ENCODE results near the gene PPP1R36.

The PPP1R36 gene

GRCh38 chr14:64577211-64577610, 27.4 kb downstream of the PPP1R36 start:
- no peak for DNase-seq (ENCODE audit: low read depth)
- TF ChIP-seq CTCF (IDR thresholded peaks at IDR 0.05; ENCODE audit: low read depth, low read length, missing control alignments) = no peak
- in situ Hi-C loops (cut with HindIII; ENCODE audit: low sequenced_read_pairs) = no loop called here
- H3K4me3 ChIP-seq (ENCODE audit: low read depth, low read length) = no peak overlapping the region

GRCh38 chr14:64580467-64580866, 30.7 kb downstream of the PPP1R36 start:
- no peak for DNase-seq (ENCODE audit: low read depth)
- in situ Hi-C loops (cut with HindIII; ENCODE audit: low sequenced_read_pairs) = no loop called here
- TF ChIP-seq CTCF (IDR thresholded peaks at IDR 0.05; ENCODE audit: low read depth, low read length, missing control alignments) = no peak
- H3K4me3 ChIP-seq (ENCODE audit: low read depth, low read length) = no peak overlapping the region

- no peak overlapping the region for H3K4me3 ChIP-seq (ENCODE audit: low read depth, low read length)
- in situ Hi-C loops (cut with HindIII; ENCODE audit: low sequenced_read_pairs) = no loop called here
- DNase-seq (ENCODE audit: low read depth) = no peak
- no peak for TF ChIP-seq CTCF (IDR thresholded peaks at IDR 0.05; ENCODE audit: low read depth, low read length, missing control alignments)
Measured at GRCh38 chr14:64581363-64581762, 31.6 kb downstream of the PPP1R36 start.

- in situ Hi-C loops (cut with HindIII; ENCODE audit: low sequenced_read_pairs) = no loop called here
- TF ChIP-seq CTCF (IDR thresholded peaks at IDR 0.05; ENCODE audit: low read depth, low read length, missing control alignments) = no peak
- H3K4me3 ChIP-seq (ENCODE audit: low read depth, low read length) = no peak overlapping the region
- DNase-seq (ENCODE audit: low read depth) = no peak
Measured at GRCh38 chr14:64581817-64582216, 32.1 kb downstream of the PPP1R36 start.

- no peak overlapping the region for H3K4me3 ChIP-seq (ENCODE audit: low read depth, low read length)
- DNase-seq (ENCODE audit: low read depth) = no peak
- TF ChIP-seq CTCF (IDR thresholded peaks at IDR 0.05; ENCODE audit: low read depth, low read length, missing control alignments) = no peak
- in situ Hi-C loops (cut with HindIII; ENCODE audit: low sequenced_read_pairs) = no loop called here
Measured at GRCh38 chr14:64584190-64584589, 34.4 kb downstream of the PPP1R36 start.

- no peak overlapping the region for H3K4me3 ChIP-seq (ENCODE audit: low read depth, low read length)
- no peak for DNase-seq (ENCODE audit: low read depth)
- in situ Hi-C loops (cut with HindIII; ENCODE audit: low sequenced_read_pairs) = no loop called here
- no peak for TF ChIP-seq CTCF (IDR thresholded peaks at IDR 0.05; ENCODE audit: low read depth, low read length, missing control alignments)
Measured at GRCh38 chr14:64591809-64592208, 42.0 kb downstream of the PPP1R36 start.

- no peak for TF ChIP-seq CTCF (IDR thresholded peaks at IDR 0.05; ENCODE audit: low read depth, low read length, missing control alignments)
- no peak for DNase-seq (ENCODE audit: low read depth)
- in situ Hi-C loops (cut with HindIII; ENCODE audit: low sequenced_read_pairs) = no loop called here
- no peak overlapping the region for H3K4me3 ChIP-seq (ENCODE audit: low read depth, low read length)
Measured at GRCh38 chr14:64594438-64594837, 44.7 kb downstream of the PPP1R36 start.
